GM19043 (cell line): ENCODE measurements around the gene SLC25A1.
"Not testable (repeated sequence)": the region's sequence is repeated elsewhere in the genome, so short reads cannot be mapped to it uniquely, and the experiment has no call there.

Experiments used
- ATAC-seq: cut with Tn5 transposase; IDR thresholded peaks from one replicate; pipeline ENCODE4 v1.9.1; 2021; ENCODE audit warnings: low read depth; ENCODE audit not compliant: unreplicated experiment

SLC25A1 gene

DNA sequence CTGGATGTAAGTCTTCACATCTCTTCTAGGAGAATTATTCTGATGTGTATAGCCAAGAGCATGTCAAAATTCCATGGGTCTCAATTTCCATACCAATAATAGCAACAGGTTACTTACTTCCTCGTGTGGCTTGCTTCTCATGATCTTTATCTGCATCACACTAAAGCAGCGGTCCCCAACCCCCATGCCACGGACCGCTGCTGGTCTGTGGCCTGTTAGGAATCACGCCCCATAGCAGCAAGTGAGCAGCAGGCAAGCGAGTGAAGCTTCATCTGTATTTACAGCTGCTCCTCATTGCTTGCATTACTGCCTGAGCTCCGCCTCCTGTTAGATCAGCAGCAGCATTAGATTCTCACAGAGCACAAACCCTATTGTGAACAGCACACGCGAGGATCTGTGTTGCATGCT, 28.9 kb upstream of the SLC25A1 start:
- ATAC-seq: no peak

DNA sequence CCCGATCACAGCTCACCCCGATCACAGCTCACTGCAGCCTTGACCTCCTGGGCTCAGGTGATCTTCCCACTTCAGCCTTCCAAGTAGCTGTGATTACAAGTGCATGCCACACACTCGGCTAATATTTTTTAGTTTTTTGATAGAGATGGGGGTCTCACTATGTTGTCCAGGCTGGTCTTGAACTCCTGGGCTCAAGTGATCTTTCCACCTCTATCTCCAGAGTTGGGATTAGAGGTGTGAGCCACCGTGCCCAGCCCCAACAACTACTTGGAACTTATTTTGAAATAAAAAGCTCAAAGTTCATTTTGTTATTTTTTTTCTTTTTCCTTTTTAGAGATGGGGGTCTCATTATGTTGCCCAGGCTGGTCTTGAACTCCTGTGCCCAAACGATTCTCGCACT, 27.8 kb upstream of the SLC25A1 start:
- no peak for ATAC-seq

DNA sequence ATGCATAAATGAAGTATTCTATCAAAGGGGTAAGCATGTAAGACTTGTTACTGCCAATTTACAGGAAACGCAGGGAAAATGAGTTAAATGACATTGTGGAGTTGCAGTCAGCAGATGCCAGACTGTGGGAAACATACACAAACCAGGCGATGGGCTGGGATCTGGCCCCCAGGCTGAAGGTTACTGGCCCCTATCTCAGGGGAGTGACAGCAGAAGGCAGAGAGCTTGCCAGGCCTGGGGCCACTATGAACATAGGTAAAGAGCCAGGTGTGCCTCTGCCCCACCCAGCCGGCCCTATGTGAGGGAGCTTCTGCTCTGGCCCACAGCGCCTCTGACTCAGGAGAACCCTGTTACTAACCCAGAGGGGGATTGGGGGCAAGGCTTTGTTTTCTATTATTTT, 26.1 kb upstream of the SLC25A1 start:
- no peak for ATAC-seq

DNA sequence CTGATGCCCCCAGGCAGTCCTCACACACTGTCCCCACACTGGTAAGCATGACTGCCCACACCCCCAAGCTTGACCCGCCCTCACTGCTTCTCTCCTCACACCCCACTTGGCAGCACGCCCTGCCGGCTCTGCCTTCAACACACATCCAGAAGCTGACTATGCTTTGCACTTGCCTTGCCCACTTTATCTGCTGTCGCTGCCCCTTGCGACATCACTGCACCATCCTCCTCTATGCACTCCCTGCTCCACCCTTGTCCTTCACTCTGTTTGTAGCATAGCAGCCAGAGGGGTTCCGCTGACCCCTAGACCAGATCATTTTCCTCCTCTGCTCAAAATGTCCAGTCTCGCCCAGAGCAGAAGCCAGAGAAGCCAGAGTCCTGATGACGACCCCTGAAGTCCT, 25.3 kb upstream of the SLC25A1 start:
- ATAC-seq: no peak

DNA sequence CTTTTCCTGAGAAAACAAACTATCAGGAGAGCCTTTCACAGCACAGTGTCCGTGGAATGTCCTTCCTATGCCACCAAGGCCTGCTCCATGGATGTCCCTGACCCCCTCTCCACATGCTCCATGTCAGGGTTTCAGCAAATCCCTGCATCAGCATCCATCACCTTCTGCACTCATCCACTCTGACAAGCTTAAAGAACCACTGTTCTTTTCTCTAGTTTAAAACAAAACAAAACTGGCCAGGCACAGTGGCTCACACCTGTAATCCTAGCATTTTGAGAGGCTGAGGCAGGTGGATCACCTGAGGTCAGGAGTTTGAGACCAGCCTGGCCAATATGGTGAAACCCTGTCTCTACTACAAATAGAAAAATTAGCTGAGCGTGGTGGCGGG, 24.3 kb upstream of the SLC25A1 start:
- not testable (repeated sequence) for ATAC-seq

DNA sequence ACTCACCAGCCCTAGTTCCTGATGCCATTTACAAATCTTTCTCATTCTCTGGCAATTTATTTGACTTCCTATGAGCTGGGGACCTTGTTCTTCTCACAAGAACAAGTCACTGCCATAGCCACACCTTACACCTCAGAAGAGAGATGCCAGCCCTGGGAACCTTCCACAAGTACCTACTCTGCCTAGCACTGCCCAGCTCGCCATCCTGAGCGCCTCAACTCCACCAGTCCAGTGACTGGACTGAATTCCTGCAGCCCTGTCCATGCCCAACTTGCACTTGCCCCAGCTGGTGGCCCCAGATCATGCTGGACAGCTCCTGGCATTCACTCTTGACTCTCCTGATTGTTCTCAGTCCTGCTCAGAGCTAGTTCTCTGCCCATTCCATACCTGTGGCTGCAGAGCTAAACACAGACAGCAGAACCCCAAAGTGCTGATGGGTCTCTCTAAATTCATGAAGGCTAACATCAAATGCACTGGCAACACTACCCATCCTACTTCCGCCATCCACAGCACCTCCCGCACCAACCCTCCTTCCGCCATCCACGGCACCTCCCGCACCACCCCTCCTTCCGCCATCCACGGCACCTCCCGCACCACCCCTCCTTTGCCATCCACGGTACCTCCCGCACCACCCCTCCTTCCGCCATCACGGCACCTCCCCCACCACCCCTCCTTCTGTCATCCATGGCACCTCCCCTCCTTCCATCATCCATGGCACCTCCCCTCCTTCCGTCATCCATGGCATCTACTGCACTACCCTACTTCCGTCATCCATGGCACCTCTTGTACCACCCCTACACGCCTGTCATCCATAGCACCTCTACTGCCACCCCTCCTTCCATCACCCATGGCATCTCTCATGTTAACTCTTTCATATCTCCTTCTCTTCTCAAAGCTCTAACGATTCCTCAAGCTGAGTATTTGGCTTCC, 23.6 kb upstream of the SLC25A1 start:
- ATAC-seq: no peak

DNA sequence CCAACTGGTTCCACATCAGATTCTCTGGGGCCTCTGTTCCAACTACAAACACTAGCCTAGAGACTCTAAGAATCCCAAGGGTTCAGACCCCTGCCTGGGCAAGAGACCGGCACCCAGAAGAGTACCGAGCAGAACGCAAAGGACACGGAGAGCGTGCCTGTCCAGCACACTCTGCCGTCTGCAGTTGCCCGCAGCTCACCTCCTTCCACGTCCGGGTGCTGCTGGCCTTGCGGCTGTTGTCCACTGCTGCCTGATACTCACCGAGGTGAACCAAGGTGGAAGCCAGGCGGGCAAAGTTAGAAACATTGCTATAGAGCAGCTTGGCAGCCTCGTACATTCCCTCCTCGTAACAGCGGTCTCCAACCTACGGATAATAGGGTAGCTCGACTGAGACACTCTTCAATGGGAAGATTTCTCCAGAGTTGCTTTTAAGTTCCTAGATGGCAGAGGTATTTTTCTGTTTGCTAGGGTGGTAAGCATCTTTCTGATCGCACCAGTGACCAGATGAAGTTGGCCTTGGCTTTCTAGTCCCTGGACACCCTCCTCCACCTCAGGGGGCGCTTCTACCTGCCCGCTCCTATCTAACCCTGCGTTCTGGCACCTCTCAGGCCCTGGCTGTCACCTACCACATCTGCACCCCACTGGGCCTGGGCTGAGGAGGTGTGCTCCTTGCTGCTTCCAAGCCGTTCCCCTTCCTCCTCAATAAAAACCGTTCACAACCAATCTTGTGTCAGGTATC, 22.8 kb upstream of the SLC25A1 start:
- no peak for ATAC-seq

DNA sequence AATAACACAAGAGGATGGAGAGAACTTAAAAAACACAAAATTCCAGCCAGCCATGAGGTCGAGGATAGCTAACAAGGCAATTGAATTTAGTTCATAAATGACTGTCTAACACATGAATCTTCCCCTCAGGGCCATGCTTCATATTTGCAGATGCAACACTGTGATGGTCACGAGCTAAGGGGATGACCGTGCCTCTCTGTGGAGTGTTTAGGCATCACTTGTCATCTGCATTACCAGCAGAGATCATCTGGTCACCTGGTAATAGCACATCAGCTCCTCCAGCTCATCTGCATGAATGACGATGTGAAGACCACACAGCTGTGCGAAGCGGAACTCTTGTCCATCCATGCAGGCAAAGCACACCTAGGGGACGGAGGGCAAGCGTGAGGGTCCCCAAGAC, 20.9 kb upstream of the SLC25A1 start:
- ATAC-seq: no peak

DNA sequence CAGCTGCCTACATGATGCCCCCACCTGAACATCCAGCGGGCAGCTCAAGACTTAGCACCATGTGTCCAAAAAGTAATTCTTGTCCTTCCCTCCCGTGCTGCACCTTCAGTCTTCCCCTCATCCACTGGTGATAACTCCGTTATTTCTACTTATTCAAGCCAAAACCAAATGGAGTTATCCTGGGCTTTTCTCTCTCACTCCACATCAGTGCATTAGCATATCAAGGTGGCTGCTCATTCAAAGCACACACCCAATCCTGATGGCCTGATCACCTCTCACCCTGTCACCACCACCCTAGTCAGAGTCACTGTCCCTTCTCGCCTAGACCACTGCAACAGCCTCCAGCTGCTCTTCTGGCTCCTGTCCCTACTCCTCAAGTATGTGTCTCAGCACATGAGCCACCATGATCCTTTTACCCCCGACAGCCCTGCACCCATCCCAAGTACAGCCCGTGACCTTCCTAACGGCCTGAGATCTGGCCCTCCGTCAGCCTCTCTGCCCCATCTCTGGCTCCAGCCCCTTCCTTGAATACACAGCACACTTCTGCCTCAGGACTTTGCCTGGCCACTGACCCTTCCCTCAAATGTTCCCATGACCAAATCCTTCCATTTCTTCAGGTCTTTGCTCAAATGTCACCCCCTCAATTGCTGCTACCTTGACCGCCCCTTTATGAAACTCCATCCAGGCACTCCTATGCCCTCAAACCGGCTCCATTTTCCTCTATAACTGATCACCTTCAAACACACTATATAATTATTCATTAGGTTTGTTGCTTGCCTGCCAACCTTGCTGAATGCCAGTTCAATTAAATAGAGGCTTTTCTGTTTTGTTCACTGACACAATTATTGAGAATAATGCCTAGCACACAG, 19.7 kb upstream of the SLC25A1 start:
- ATAC-seq: no peak

DNA sequence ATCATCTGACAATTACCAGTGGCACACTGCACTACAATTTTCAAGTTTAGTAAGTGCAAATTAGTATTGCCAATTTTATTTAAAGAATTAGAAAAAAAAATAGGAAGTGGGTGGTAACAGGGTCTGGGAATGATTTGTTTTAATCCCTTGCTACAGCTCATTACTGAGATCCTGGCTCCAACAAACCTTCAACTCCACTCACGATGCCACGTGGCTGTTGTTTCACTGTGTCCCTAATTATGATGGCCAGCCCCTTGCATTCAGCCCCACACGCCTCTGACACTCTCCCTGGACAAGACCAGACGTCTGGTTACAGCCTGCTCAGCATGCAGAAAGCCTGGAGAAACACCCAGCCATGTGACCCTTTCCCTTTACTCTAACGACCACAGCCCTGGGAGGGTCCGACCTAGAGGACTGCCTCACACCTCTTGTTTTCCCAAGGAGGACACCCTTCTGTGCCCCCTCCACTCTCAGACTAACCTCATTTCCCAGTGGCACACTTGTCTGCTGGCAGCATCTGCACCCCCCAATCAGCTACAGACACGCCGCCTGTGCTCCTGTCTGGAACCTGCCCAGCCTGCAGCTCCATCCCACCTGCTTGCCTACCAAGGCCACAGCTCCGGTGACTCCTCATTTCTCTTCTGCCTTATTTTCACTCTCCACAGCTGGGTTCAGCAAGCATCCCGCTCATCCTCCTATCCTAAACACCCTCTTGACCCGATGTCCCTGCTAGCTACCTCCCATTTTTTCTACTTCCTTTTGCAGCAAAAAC, 18.5 kb upstream of the SLC25A1 start:
- ATAC-seq: no peak

DNA sequence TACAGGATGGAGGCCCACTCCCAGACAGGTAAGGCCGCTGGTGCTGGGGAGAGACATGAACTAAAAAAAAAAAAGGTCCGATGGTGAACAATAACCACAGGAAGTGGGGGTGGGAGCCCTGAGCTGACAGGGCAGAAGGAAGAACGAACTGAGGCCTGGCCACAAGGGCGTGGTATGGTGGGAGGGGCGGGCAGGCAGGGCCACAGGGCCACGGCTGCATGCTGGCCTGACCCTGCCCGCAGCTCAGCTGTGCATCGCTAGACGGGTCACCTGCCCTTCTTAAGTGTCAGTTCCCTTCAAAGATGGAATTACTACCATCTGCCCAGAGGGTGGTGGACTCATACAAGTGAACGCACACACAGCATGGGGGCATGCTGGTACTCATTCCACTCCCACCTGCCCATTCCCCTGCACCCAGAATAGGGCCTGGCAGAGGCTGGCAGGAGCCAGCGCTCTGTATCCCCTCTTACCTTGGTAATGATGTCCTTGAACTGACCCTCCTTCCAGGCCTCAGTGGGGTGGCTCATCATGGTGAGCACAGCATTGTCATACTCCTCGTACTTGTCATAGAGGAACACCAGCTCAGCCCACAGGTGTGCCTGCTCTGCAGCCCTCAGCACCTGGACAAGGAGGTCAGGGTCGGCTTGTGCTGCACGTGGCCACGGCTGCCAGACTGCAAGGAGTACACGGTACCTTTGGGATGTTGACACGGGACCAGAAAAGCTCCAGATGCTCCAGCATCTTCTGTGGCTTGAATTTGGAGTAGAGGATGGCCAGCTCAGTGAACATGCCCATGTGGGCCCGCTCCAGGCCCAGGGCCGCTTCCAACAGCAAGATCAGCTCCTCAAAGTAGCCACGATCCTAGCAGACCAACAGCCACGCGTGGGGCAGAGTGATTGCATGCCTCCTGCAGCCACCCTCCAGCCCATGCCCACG, 17.5 kb upstream of the SLC25A1 start:
- ATAC-seq: no peak

DNA sequence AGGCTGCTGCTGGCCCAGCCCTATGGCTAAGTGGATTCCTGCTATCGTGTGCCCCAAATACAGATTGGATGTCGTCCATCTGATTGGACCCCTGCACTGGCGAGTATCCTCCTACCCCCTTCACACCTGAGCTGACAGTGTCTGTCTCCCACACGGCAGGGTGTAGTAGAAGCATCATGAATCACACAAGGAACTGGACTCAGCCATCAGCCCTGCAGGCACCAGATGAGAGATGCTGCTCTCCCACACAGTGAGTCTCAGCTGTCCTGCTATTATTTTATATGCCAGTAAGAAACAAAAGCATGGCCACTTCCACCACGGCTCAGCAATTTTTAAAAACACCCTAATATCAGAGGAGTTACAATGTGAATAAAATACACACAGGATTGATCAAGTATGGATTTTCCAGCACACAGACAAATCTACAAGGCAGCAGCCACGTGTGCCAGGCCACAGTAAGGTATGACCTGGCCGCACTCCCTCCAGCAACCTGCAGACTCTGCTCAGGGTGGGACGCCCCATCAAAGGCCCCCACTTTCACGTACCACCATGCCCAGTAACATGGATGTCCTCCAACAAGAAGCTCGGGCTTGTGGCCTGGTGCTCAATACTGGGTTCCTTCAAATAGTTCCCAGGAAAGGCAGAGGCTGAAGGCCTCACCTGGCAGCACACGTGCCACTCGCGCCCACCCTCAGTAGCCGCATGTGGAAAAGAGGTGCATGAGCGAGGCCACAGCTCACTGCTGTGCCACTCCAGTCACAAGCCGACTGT, 16.4 kb upstream of the SLC25A1 start:
- no peak for ATAC-seq

DNA sequence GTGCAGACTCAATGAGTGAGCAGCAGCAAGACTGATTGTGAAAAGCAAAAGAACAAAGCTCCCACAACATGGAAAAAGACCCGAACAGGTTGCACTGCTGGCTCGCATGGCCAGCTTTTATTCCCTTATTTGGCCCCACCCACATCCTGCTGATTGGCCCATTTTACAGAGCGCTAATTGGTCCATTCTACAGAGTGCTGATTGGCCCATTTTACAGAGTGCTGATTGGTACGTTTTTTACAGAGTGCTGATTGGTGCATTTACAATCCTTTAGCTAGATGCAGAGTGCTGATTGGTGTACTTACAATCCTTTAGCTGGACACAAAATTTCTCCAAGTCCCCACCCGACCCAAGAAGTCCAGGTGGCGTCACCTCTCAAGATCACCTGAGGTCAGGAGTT, 15.3 kb upstream of the SLC25A1 start:
- no peak for ATAC-seq

DNA sequence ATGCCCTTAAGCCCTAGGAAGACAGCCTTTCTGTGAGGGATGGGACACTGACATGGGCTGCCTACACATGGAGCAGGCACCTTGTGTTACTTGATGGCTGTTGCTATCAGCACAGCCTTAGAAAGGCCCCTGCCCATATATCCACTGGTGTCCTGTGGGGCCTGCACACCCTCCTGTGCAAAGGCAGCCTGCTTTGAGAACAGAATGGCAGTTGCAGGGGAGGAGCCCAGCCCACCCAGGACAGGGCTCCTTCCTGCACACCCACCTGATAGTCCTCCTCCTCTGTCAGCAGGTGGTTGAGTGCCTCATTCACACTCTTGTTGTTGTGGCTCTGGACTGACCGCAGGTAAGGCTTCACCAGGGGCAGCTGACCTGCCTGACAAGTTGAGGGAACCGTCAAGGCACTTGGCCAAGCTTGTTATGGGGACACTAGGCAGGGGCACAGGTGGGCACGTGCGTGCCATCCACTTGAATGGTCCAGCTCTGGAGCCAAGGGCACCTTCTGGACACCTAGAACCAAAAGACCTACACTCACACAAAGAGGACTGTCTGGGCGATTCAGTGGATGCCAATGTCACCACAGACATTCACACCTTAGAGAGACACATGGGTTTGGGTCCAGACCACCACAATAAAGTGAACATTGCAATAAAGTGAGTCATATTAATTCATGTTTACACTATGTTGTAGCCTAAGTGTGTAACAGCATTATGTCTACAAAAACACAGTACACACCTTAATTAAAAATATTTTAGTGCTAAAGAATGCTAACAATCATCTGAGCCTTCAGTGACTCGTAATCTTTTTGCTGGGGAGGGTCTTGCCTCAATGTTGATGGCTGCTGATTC, 9.4 kb upstream of the SLC25A1 start:
- ATAC-seq: no peak

DNA sequence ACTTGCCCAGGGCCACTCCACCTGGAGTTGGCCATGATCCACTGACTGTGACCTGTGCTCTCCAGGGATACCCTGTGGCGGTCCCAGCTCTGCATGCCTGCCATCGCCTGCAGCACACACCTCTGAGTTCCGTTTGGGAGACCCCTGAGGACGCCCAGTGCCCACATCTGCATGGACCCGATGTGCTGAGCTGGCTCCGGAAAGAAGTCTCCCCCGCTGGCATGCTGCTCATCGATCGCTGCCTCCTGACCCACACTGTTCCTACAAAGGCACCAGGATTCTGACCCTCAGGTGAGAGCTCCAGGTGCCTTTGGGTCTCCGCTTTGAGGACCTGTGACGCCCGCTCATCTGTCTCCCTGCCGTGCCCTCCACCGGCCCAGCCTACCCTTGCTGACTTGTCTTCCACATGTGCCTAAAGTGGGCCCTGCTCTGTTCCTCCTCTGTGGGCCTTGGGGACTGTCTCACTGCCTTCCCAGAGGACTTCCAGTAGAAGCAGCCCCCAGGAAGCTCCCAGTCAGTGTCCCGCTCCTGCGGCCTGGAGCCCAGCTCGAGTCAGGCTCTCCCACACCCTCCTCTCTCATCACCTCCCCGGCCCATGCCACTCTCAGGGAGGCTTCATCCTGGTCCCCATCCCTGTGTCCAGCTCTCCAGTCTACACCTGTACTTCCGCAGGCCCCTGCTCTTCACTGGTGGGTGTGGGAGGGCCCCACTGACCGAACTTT, 5.9 kb upstream of the SLC25A1 start:
- ATAC-seq: no peak

DNA sequence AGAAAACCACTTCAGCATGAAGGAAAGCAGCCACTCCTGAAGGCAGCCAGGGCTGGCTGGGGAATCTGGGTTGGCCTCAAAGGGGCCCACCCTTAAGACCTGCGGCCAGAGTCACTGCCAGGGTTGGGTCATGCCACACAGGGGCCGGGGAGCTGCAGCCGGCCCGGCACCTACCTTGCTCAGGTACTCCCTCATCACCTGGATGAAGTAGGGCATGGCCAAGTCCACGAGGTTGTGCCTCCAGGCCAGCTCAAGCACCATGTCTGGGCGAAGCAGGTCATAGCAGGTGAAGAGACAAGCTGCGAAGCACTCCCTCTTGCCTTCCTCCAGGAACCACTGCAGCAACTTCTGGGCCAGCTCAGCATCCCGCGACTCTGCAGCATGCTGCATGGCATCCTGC, 4.7 kb upstream of the SLC25A1 start:
- no peak for ATAC-seq
